H1 (cell line): ENCODE data around the gene GRPR. TPM values are rescaled to one million over a fixed set of nuclear protein-coding genes. Genes with fewer than 3 reads are reported as not detected.

Source experiments
- CTCF ChIA-PET: fragments of 300-600 bp; sonication (Branson Sonifier 250); formaldehyde crosslinking; loops from one replicate; lab custom pipeline; 2021; ENCODE audit not compliant: partially characterized antibody; lab: Charles Lee
- POLR2A ChIA-PET: fragments of 300-600 bp; sonication (Branson Sonifier 250); formaldehyde crosslinking; loops from one replicate; lab custom pipeline; 2021; ENCODE audit warnings: inconsistent platforms; ENCODE audit not compliant: partially characterized antibody; lab: Charles Lee
- DNase-seq, 2 experiments: peaks; one replicate each; pipeline versions ENCODE4 v3.0.0 to v3.0.0-alpha.2; 2010 to 2022; ENCODE audit warnings: low spot score in 2 of 2, low read depth in 1 of 2, mixed read lengths in 1 of 2
- FAIRE-seq: peaks from 2 replicates; lab custom pipeline; 2011; peaks lifted over from hg19 to GRCh38; lab: Jason Lieb, UNC
- H2AFZ ChIP-seq: 2 replicates; pipeline ENCODE4 v1.8.1; 2012; ENCODE audit warnings: low read length, inconsistent platforms
- H2AK5ac ChIP-seq: 2 replicates; pipeline ENCODE4 v1.6.1; 2013; ENCODE audit warnings: low read depth, low read length
- H2BK120ac ChIP-seq: replicated peaks from 2 replicates; pipeline ENCODE3; 2013; ENCODE audit warnings: low read depth, low read length, inconsistent platforms
- H2BK12ac ChIP-seq: 2 replicates; pipeline ENCODE4 v1.6.1; 2013; ENCODE audit warnings: low read depth, low read length
- H2BK15ac ChIP-seq: 2 replicates; pipeline ENCODE4 v1.6.1; 2013; ENCODE audit warnings: low read length
- H2BK20ac ChIP-seq: 2 replicates; pipeline ENCODE4 v1.6.1; 2013; ENCODE audit warnings: low read length
- H2BK5ac ChIP-seq: 2 replicates; pipeline ENCODE4 v1.6.1; 2013; ENCODE audit warnings: low read depth, low read length
- H3K14ac ChIP-seq: 2 replicates; pipeline ENCODE4 v1.6.1; 2013; ENCODE audit warnings: inconsistent platforms; ENCODE audit not compliant: insufficient read length
- H3K18ac ChIP-seq: 2 replicates; pipeline ENCODE4 v1.6.1; 2013; ENCODE audit warnings: low read length; ENCODE audit errors: extremely low read depth
- H3K23ac ChIP-seq: 2 replicates; pipeline ENCODE4 v1.6.1; 2013; ENCODE audit warnings: inconsistent platforms; ENCODE audit not compliant: insufficient read length
- H3K23me2 ChIP-seq: 2 replicates; pipeline ENCODE4 v1.6.1; 2013; ENCODE audit warnings: low read depth, low read length
- H3K27ac ChIP-seq: 2 replicates; pipeline ENCODE4 v1.6.1; 2011; ENCODE audit warnings: low read depth, low read length, inconsistent platforms
- H3K27me3 ChIP-seq, 4 experiments: replicated peaks in 1 of 4; 1 replicate in 1 of 4; 2 replicates in 3 of 4; pipeline versions ENCODE4 v1.6.1 to v1.8.1; 2011 to 2013; ENCODE audit warnings: low read length in 3 of 4, mild to moderate bottlenecking in 3 of 4, inconsistent platforms in 2 of 4, mixed read lengths in 2 of 4, moderate library complexity in 1 of 4; ENCODE audit not compliant: control insufficient read depth in 3 of 4, insufficient read depth in 3 of 4; ENCODE audit errors: extremely low read depth in 1 of 4
- H3K36me3 ChIP-seq, 4 experiments: 2 replicates each; pipeline versions ENCODE4 v1.6.1 to v1.8.1; 2011 to 2013; ENCODE audit warnings: mild to moderate bottlenecking in 4 of 4, low read length in 3 of 4, moderate library complexity in 2 of 4, control low read depth in 1 of 4, inconsistent platforms in 1 of 4; ENCODE audit not compliant: insufficient read depth in 4 of 4, control insufficient read depth in 2 of 4
- H3K4ac ChIP-seq: replicated peaks from 2 replicates; pipeline ENCODE3; 2013; ENCODE audit warnings: low read length, low read depth, mixed read lengths, inconsistent platforms; ENCODE audit not compliant: insufficient read length
- H3K4me1 ChIP-seq, 4 experiments: replicated peaks in 1 of 4; 1 replicate in 1 of 4; 2 replicates in 3 of 4; pipeline versions ENCODE4 v1.6.1 to v1.8.1; 2011 to 2013; ENCODE audit warnings: low read length in 3 of 4, inconsistent platforms in 2 of 4, mixed read lengths in 1 of 4; ENCODE audit not compliant: insufficient read depth in 4 of 4, control insufficient read depth in 3 of 4
- H3K4me2 ChIP-seq, 2 experiments: 2 replicates each; pipeline versions ENCODE4 v1.6.1 to v1.8.1; 2011 to 2013; ENCODE audit warnings: low read depth in 2 of 2, low read length in 2 of 2, control low read depth in 1 of 2, inconsistent platforms in 1 of 2, mild to moderate bottlenecking in 1 of 2; ENCODE audit not compliant: insufficient read depth in 1 of 2
- H3K4me3 ChIP-seq, 4 experiments: fragments of 200-600, 300-600 bp in 1 of 4; sonication (generic), shearing (Covaris generic), sonication (Bioruptor Twin) in 1 of 4; 2 replicates each; pipeline versions ENCODE4 v1.5.1 to v1.8.1; 2011 to 2016; ENCODE audit warnings: low read length in 4 of 4, low read depth in 3 of 4, control low read depth in 2 of 4, inconsistent platforms in 2 of 4, mild to moderate bottlenecking in 2 of 4, mixed read lengths in 1 of 4, moderate library complexity in 1 of 4; ENCODE audit not compliant: insufficient read depth in 2 of 4; ENCODE audit errors: extremely low read depth in 1 of 4
- H3K56ac ChIP-seq: replicated peaks from 2 replicates; pipeline ENCODE3; 2013; ENCODE audit warnings: low read depth, mild to moderate bottlenecking, mixed read lengths, low read length, inconsistent platforms; ENCODE audit not compliant: insufficient read length
- H3K79me1 ChIP-seq: 2 replicates; pipeline ENCODE4 v1.6.1; 2013; ENCODE audit warnings: low read depth, low read length, control low read depth
- H3K79me2 ChIP-seq, 2 experiments: 2 replicates each; pipeline versions ENCODE4 v1.6.1 to v1.8.1; 2012 to 2013; ENCODE audit warnings: low read length in 2 of 2, mild to moderate bottlenecking in 2 of 2, inconsistent platforms in 1 of 2; ENCODE audit not compliant: insufficient read depth in 2 of 2, control insufficient read depth in 1 of 2
- H3K9ac ChIP-seq, 4 experiments: replicated peaks in 1 of 4; 1 replicate in 1 of 4; 2 replicates in 3 of 4; pipeline versions ENCODE4 v1.6.1 to v1.8.1; 2011 to 2013; ENCODE audit warnings: low read depth in 3 of 4, low read length in 3 of 4, control low read depth in 2 of 4, mild to moderate bottlenecking in 2 of 4, moderate library complexity in 2 of 4, inconsistent platforms in 1 of 4; ENCODE audit errors: extremely low read depth in 1 of 4
- H3K9me3 ChIP-seq, 2 experiments: 2 replicates each; pipeline versions ENCODE4 v1.6.1 to v1.8.1; 2012 to 2013; ENCODE audit warnings: mild to moderate bottlenecking in 2 of 2, moderate library complexity in 2 of 2, control low read depth in 1 of 2, inconsistent platforms in 1 of 2, low read depth in 1 of 2, low read length in 1 of 2, mixed read lengths in 1 of 2; ENCODE audit not compliant: insufficient read depth in 2 of 2
- H4K20me1 ChIP-seq, 2 experiments: replicated peaks in 1 of 2; 2 replicates each; pipeline versions ENCODE3 to v1.8.1; 2011 to 2013; ENCODE audit warnings: inconsistent platforms in 2 of 2, low read length in 2 of 2, mild to moderate bottlenecking in 1 of 2; ENCODE audit not compliant: insufficient read depth in 2 of 2, control insufficient read depth in 1 of 2
- H4K5ac ChIP-seq: 2 replicates; pipeline ENCODE4 v1.6.1; 2013; ENCODE audit warnings: low read length, low read depth, mixed read lengths, inconsistent platforms; ENCODE audit not compliant: insufficient read length
- H4K8ac ChIP-seq: 2 replicates; pipeline ENCODE4 v1.8.0; 2013; ENCODE audit warnings: mild to moderate bottlenecking, moderate library complexity, low read length, inconsistent platforms; ENCODE audit not compliant: insufficient read depth; ENCODE audit errors: extremely low read depth
- H4K91ac ChIP-seq: replicated peaks from 2 replicates; pipeline ENCODE3; 2013; ENCODE audit warnings: low read length, mixed read lengths, inconsistent platforms; ENCODE audit not compliant: insufficient read length
- CEBPB ChIP-seq: IDR thresholded peaks from 2 replicates; pipeline ENCODE4 v1.6.1; 2012; ENCODE audit warnings: low read depth, low read length
- RAD21 ChIP-seq, 2 experiments: IDR thresholded peaks in 1 of 2; conservative IDR thresholded peaks in 1 of 2; 2 replicates each; pipeline ENCODE4 v1.6.1; 2011; ENCODE audit warnings: low read depth in 2 of 2, low read length in 2 of 2, improper control_type of control experiment in 1 of 2, inconsistent platforms in 1 of 2, mild to moderate bottlenecking in 1 of 2, moderate library complexity in 1 of 2
- RBBP5 ChIP-seq: IDR thresholded peaks from 2 replicates; pipeline ENCODE4 v1.7.1; 2012; ENCODE audit warnings: low read depth, mild to moderate bottlenecking, inconsistent platforms, low read length, moderate library complexity, borderline replicate concordance
- SP2 ChIP-seq: IDR thresholded peaks from 2 replicates; pipeline ENCODE4 v1.6.1; 2012; ENCODE audit warnings: mild to moderate bottlenecking, low read length, inconsistent platforms
- TCF12 ChIP-seq: IDR thresholded peaks from 2 replicates; pipeline ENCODE4 v1.6.1; 2011; ENCODE audit warnings: low read depth, mild to moderate bottlenecking, low read length
- WGBS, 2 experiments: shearing (Covaris generic) in 1 of 2; methylation state at CpG; one replicate each; pipeline versions ENCODE4 v1.1.6 to v1.1.7; 2013 to 2015; ENCODE audit warnings: low lambda C conversion rate in 2 of 2, mixed read lengths in 2 of 2, inconsistent platforms in 1 of 2, low coverage in 1 of 2, missing lambda C conversion rate in 1 of 2; ENCODE audit not compliant: insufficient replicate concordance in 2 of 2, insufficient coverage in 1 of 2, insufficient read length in 1 of 2; ENCODE audit errors: extremely low coverage in 1 of 2, missing lambda C conversion rate in 1 of 2; 5-methylcytosine and 5-hydroxymethylcytosine counted together
- polyA plus RNA-seq, 7 experiments: library from polyadenylated mRNA; depleted of rRNA in 3 of 7; stranded (reverse) in 5 of 7; unstranded in 2 of 7; fragments of >200 nt in 5 of 7; fragments of 200-250 nt in 2 of 7; gene quantifications; 1 replicate in 5 of 7; 2 replicates in 1 of 7; 4 replicates in 1 of 7; pipeline versions ENCODE4 v1.2.1 to v1.2.3, GENCODE V29; 2011 to 2013; ENCODE audit warnings: missing spikeins in 2 of 7, mixed read lengths in 2 of 7
- total RNA-seq: library from RNA; stranded (reverse); fragmentation: NEBNext Ultra II Directional; extraction: Animal tissue kit (Norgen Biotek cat#: 25700); gene quantifications from 2 replicates; pipeline ENCODE4 v1.2.1, GENCODE V29; 2021

The GRPR gene
- total and polyA plus RNA-seq, 2 of the 8 experiments (the other 6 are each of a cell fraction or from before 2014, with no cell fraction given) = 18.6 to 78.4 TPM

DNA sequence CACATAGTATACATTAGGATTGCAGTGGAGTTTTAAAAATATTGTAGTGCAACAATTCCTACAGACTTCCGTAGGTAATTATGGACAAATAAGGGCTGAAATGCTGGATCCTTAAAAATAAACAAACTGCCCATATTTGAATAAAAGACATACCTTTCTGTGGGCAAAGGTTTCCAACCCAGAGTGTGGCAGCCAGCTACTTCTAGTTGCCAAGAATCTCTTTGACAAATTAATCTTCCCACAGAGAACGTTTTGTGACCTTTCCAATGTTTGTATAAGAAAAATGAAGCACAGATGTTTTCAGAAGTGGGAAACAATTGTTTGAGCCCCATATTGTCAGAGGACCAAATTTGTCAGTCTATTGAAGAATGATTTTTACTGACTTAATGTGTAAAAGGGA is 21.1 kb downstream of the GRPR start:
- no peak overlapping the region for H4K8ac ChIP-seq
- no peak overlapping the region for H3K4me2 ChIP-seq
- H3K4me1 ChIP-seq = peaks cover 0 to 7% (median 2%) of the 10 kb centered on the region in 4 experiments; a peak in 2 of 7 replicates
- H2BK120ac ChIP-seq = no peak overlapping the region
- H4K20me1 ChIP-seq = no peaks in the 10 kb centered on the region
- H4K5ac ChIP-seq = no peak overlapping the region
- H3K9ac ChIP-seq = no peak overlapping the region
- H3K27me3 ChIP-seq = no peaks in the 10 kb centered on the region
- H2BK12ac ChIP-seq = no peak overlapping the region
- ChIA-PET POLR2A (no interaction called here), CTCF (interaction anchor here (1.9 kb wide), 1 partner anchor 214 kb away, joined by 4 read pairs; no protein-coding TSS in a partner anchor)
- no peak overlapping the region for H3K23ac ChIP-seq
- no peak overlapping the region for H3K4ac ChIP-seq
- DNase-seq (no peak), FAIRE-seq (no peak)
- H2BK20ac ChIP-seq = no peak overlapping the region
- no peak overlapping the region for H2BK15ac ChIP-seq
- no peak overlapping the region for H3K56ac ChIP-seq
- H3K14ac ChIP-seq = no peak overlapping the region
- no peaks in the 10 kb centered on the region; the same call in 1 of the 2 replicates for H3K79me1 ChIP-seq
- H3K4me3 ChIP-seq = no peak overlapping the region
- H3K79me2 ChIP-seq = peaks cover 2 to 89% of the 10 kb centered on the region in 2 experiments; a peak in 3 of 4 replicates
- no peak overlapping the region for H4K91ac ChIP-seq
- no peak overlapping the region for H2AFZ ChIP-seq
- peaks cover 0 to 70% (median 5%) of the 10 kb centered on the region in 4 experiments; a peak in 5 of 8 replicates for H3K36me3 ChIP-seq
- 91% methylated on average over 2 of the region's 2 CpGs; no CpG with 5 or more reads in 1 of the 2 experiments for WGBS, 2 experiments
- no peak overlapping the region for H3K27ac ChIP-seq
- H2BK5ac ChIP-seq = no peak overlapping the region
- H3K23me2 ChIP-seq = no peaks in the 10 kb centered on the region; the same call in 1 of the 2 replicates
- no peak overlapping the region for H2AK5ac ChIP-seq
- H3K18ac ChIP-seq = no peak overlapping the region
- no peaks in the 10 kb centered on the region for H3K9me3 ChIP-seq
- TF ChIP-seq RAD21 (IDR thresholded peaks at IDR 0.05 in 1 of 2, conservative IDR thresholded peaks at IDR 0.05 in 1 of 2; ENCODE audit: low read depth in 2 of 2, low read length in 2 of 2) = no peak
- TF ChIP-seq TCF12 = no peak
- no peak for TF ChIP-seq SP2
- no peak for TF ChIP-seq CEBPB
- no peak for TF ChIP-seq RBBP5
